NCI-H187 treated with DMSO at 0.1 percent for 48 hours (cell line): Measurements from ENCODE around the gene RCSD1.
"Not testable (repeated sequence)": the region's sequence is repeated elsewhere in the genome, so short reads cannot be mapped to it uniquely, and the experiment has no call there.

ENCODE experiments used
- DNase-seq: peaks from one replicate; lab custom pipeline; 2025; lab: John Stamatoyannopoulos, UW

RCSD1 gene

GRCh38 chr1:167717351-167717750 lies 87.3 kb downstream of the RCSD1 start:
- DNase-seq = no peak

GRCh38 chr1:167718914-167719691 lies 89.1 kb downstream of the RCSD1 start:
- no peak for DNase-seq

- not testable (repeated sequence) for DNase-seq
Measured at GRCh38 chr1:167719715-167720421, 89.8 kb downstream of the RCSD1 start.

- no peak for DNase-seq
Measured at GRCh38 chr1:167720965-167721616, 91.1 kb downstream of the RCSD1 start.

GRCh38 chr1:167721617-167722151 lies 91.7 kb downstream of the RCSD1 start, which contains the start of gene MPZL1:
MPZL1 (plus strand) TSS chr1:167721982; CDS start chr1:167722152, 170 bp downstream.
- DNase-seq = peak; percentile 75

GRCh38 chr1:167722152-167722869 lies 92.3 kb downstream of the RCSD1 start:
- DNase-seq = no peak

GRCh38 chr1:167722870-167723251 lies 92.8 kb downstream of the RCSD1 start:
- DNase-seq = no peak

- no peak for DNase-seq
Measured at GRCh38 chr1:167723707-167724323, 93.8 kb downstream of the RCSD1 start.

- no peak for DNase-seq
Measured at GRCh38 chr1:167726008-167726407, 96.0 kb downstream of the RCSD1 start.

GRCh38 chr1:167728818-167729410 lies 98.9 kb downstream of the RCSD1 start:
- DNase-seq = no peak

GRCh38 chr1:167734227-167734626 lies 104.2 kb downstream of the RCSD1 start:
- no peak for DNase-seq

- no peak for DNase-seq
Measured at GRCh38 chr1:167734841-167735240, 104.8 kb downstream of the RCSD1 start.

- no peak for DNase-seq
Measured at GRCh38 chr1:167737169-167737568, 107.1 kb downstream of the RCSD1 start.

GRCh38 chr1:167738158-167738557 lies 108.1 kb downstream of the RCSD1 start:
- DNase-seq = no peak

GRCh38 chr1:167739752-167740151 lies 109.7 kb downstream of the RCSD1 start:
- no peak for DNase-seq

GRCh38 chr1:167741103-167741502 lies 111.1 kb downstream of the RCSD1 start:
- DNase-seq = not testable (repeated sequence)

GRCh38 chr1:167742392-167743057 lies 112.5 kb downstream of the RCSD1 start:
- not testable (repeated sequence) for DNase-seq

GRCh38 chr1:167744901-167745300 lies 114.9 kb downstream of the RCSD1 start:
- no peak for DNase-seq

GRCh38 chr1:167746013-167746672 lies 116.1 kb downstream of the RCSD1 start:
- DNase-seq = no peak
